ENCODE data around the gene DDX53. TPM values are rescaled to one million over a fixed set of nuclear protein-coding genes. Genes with fewer than 3 reads are reported as not detected.

The DDX53 gene
- total RNA-seq, 1 donor from 2014 or later, result not detected

DNA sequence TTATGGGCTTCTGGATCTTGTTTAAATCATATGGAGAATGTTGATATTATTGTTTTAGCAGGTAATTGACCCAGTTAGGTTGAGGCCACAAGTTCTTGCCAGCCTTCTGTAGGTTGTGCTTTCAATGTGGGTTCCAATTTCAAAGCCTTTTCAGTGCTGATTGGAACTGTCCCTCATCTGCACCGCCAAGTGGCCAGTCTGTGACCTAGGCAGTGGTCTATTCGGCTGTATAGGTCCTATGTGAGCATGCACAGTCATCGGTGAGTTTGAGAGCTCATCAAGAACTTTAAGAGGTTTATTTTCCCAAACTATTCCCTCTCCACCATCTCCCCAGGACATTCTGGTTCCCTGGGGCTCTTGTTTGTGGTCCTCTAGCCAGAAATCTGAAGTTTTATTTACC, 35.7 kb downstream of the DDX53 start:
- no peak for ATAC-seq
- DNase-seq, result no peak
- intact Hi-C loops (cut with micrococcal nuclease), result no loop called here

DNA sequence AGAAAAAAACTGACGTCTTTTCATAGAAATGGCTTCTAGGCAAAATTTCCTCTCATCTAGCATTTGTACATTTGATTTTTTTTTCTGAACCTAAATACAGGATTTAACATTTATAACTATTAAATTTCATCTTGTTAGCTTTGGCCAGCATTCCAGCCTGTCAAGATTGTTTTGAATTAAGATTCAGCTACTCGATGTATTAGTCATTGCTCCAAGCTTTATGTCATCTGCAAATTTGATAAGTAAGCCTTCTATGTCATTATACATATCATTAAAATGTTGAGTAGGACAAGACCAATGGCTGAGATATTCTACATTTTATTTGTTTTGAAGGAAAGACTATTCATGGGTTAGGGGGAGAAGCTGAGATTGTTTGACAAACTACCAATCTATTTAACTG, 46.7 kb downstream of the DDX53 start:
- no peak for DNase-seq
- intact Hi-C loops (cut with micrococcal nuclease), result no loop called here
- ATAC-seq, result no peak

DNA sequence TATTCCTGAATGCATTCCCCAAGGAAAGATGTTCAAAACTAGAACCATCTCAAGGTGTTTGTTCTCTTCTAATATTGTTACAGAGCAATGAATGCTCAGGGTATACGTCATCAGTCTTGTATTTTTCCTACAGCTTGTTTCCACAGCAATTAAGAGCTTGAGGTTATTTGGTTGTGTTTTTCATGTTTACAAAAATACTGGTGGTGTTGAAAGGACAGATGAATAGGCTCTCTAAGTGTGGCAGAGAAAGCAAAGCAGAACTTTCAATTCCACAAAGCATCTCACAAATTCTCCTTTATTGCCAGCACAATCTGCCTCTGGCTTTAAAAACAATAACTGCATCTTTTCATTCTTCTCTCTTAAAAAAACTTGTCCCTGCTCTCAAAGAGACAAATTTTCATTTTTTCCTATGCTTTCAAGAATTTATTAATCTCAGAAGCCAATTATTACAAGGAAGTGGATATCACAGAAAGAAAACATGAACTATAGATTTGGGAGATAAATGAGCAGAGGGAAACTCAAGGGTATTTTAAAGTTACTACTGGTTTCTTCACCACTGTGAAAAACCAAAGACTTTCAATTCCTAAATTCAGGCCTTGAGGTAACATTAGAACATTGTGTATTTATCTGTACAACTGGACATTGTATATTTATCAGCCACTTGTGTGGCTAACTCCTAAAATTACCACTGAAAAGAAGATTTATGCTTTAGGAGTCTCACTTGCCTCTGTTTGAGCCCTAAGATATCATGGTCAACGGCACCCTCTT, 49.2 kb downstream of the DDX53 start:
- DNase-seq, result no peak
- no peak for ATAC-seq
- intact Hi-C loops (cut with micrococcal nuclease), result no loop called here

DNA sequence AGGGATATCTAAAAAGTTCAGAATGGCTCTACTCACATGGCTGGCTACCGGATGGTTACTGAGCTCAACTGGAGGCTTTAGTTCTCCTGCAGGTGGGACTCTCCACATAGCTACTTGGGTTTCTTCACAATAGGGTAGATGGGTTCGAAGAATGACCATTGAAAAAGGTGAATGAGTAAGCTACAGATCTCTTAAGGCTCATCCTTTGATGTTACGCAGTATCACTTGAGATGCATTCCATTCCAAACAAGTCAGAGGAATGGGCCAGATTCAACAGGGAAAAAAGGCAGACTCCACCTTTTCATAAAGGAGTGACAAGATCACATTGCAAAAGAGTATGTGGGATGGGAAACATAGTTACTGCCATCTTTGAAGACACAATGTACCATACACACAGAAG, 52.6 kb downstream of the DDX53 start:
- ATAC-seq (no peak), DNase-seq (no peak)
- intact Hi-C loops (cut with micrococcal nuclease), result no loop called here
